Measurements from ENCODE around the gene DOK5. TPM values are rescaled to one million over a fixed set of nuclear protein-coding genes. Genes with fewer than 3 reads are reported as not detected.

Gene DOK5
- total and polyA plus RNA-seq, 2 of the 8 experiments (the other 6 are each of a cell fraction or from before 2014, with no cell fraction given): 8.9 to 15.0 TPM

GRCh38 chr20:54488442-54488841 is 13.0 kb downstream of the DOK5 start (continued):
- TF ChIP-seq CHD7 (IDR thresholded peaks at IDR 0.05; ENCODE audit: insufficient replicate concordance, low read length): no peak
- TF ChIP-seq SIX5 (IDR thresholded peaks at IDR 0.05; ENCODE audit: low read depth, low read length): no peak
- no peak for TF ChIP-seq GABPA (IDR thresholded peaks at IDR 0.05; ENCODE audit: borderline replicate concordance, insufficient read depth, low read length)
- no peak for TF ChIP-seq CBX8 (IDR thresholded peaks at IDR 0.05; ENCODE audit: borderline replicate concordance, low read depth, low read length)
- TF ChIP-seq SIRT6 (IDR thresholded peaks at IDR 0.05; ENCODE audit: low read length): no peak
- no peak for TF ChIP-seq CHD1 (IDR thresholded peaks at IDR 0.05; ENCODE audit: low read depth, low read length)
- TF ChIP-seq RNF2 (IDR thresholded peaks at IDR 0.05; ENCODE audit: borderline replicate concordance, low read depth, low read length, missing control alignments, poor library complexity, severe bottlenecking): no peak
- TF ChIP-seq USF2 (IDR thresholded peaks at IDR 0.05; ENCODE audit: low read length): no peak
- TF ChIP-seq GTF2F1 (IDR thresholded peaks at IDR 0.05; ENCODE audit: borderline replicate concordance, low read depth, low read length): no peak
- TF ChIP-seq PHF8 (conservative IDR thresholded peaks at IDR 0.05; ENCODE audit: low read depth, low read length): no peak
- no peak for TF ChIP-seq BRCA1 (IDR thresholded peaks at IDR 0.05; ENCODE audit: low read depth, low read length)
